H7 (cell line): ENCODE measurements around the gene BOD1. TPM values are rescaled to one million over a fixed set of nuclear protein-coding genes. Genes with fewer than 3 reads are reported as not detected.

Experiments
- DNase-seq: peaks from one replicate; pipeline ENCODE4 v3.0.0; 2012
- H3K27me3 ChIP-seq: 2 replicates; pipeline ENCODE4 v1.6.0; 2011; ENCODE audit warnings: mild to moderate bottlenecking, low read length; ENCODE audit not compliant: control insufficient read depth, insufficient read depth
- H3K36me3 ChIP-seq: replicated peaks from 2 replicates; pipeline ENCODE4 v1.5.1; 2011; ENCODE audit warnings: low read length; ENCODE audit not compliant: control insufficient read depth, insufficient read depth
- H3K4me3 ChIP-seq: 2 replicates; pipeline ENCODE4 v1.5.1; 2011; ENCODE audit warnings: low read depth, mild to moderate bottlenecking, control low read depth, low read length, moderate library complexity; ENCODE audit not compliant: insufficient read depth
- total RNA-seq: library from RNA; depleted of rRNA; stranded (reverse); fragments of >200 nt; shearing (Covaris generic); gene quantifications from 2 replicates; pipeline ENCODE4 v1.2.3, GENCODE V29; 2014

The BOD1 gene
- total RNA-seq, 1 experiment from 2014 or later: 140 TPM

GRCh38 chr5:173645890-173646574, 29.6 kb upstream of the BOD1 start:
- no peak overlapping the region for H3K4me3 ChIP-seq
- no peaks in the 10 kb centered on the region for H3K36me3 ChIP-seq
- no peaks in the 10 kb centered on the region; the same call in 1 of the 2 replicates for H3K27me3 ChIP-seq
- no peak for DNase-seq

- DNase-seq: no peak
- H3K36me3 ChIP-seq: no peaks in the 10 kb centered on the region
Measured at GRCh38 chr5:173645437-173645807, 29.0 kb upstream of the BOD1 start.

GRCh38 chr5:173644673-173645436, 28.4 kb upstream of the BOD1 start:
- no peak for DNase-seq
- Histone ChIP-seq H3K36me3 (no peaks in the 10 kb centered on the region), H3K4me3 (no peak overlapping the region), H3K27me3 (no peaks in the 10 kb centered on the region; the same call in 1 of the 2 replicates)

More at GRCh38 chr5:173645437-173645807, 29.0 kb upstream of the BOD1 start:
- no peaks in the 10 kb centered on the region; the same call in 1 of the 2 replicates for H3K27me3 ChIP-seq
- H3K4me3 ChIP-seq: no peak overlapping the region

GRCh38 chr5:173643964-173644363, 27.5 kb upstream of the BOD1 start:
- H3K36me3 ChIP-seq: no peaks in the 10 kb centered on the region
- H3K4me3 ChIP-seq: no peak overlapping the region
- peak; percentile 91 for DNase-seq
- no peaks in the 10 kb centered on the region; the same call in 1 of the 2 replicates for H3K27me3 ChIP-seq

GRCh38 chr5:173642895-173643481, 26.5 kb upstream of the BOD1 start:
- H3K36me3 ChIP-seq: no peaks in the 10 kb centered on the region
- no peak for DNase-seq

DNA sequence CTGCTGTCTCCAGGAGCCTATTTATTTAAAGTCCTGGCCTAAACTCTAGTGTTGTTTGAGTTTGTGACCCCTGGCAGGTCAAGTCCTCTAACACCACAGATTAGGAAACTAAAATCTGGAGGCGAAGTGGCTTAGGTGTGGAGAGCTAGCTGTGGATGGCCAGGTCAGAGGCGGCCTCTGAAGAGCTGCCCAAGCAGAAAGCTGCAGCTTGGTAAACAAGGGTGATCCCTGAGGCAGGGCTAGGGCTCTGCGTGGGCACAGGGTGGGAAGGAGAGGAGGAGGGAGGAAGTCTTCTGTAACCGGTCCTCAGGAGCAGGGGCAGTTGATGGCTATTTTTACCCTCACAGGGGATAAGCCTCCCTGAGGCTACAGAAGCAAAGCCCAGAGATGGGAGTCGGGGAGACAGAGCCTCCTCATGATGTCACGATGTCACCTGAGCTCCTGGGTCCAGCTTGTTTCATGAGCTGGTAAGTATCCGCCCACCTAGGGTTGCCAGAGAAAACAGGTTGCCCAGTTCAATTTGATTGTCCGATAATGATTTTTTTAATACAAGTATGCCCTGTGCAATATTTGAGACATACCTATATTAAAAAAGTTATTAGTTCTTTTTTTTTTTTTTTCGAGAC, 25.9 kb upstream of the BOD1 start:
- DNase-seq: no peak
- Histone ChIP-seq H3K4me3 (no peak overlapping the region), H3K27me3 (no peaks in the 10 kb centered on the region; the same call in 1 of the 2 replicates), H3K36me3 (no peaks in the 10 kb centered on the region)

More at GRCh38 chr5:173642895-173643481, 26.5 kb upstream of the BOD1 start:
- H3K27me3 ChIP-seq: no peaks in the 10 kb centered on the region; the same call in 1 of the 2 replicates
- no peak overlapping the region for H3K4me3 ChIP-seq

- H3K4me3 ChIP-seq: no peak overlapping the region
- H3K27me3 ChIP-seq: no peaks in the 10 kb centered on the region; the same call in 1 of the 2 replicates
- no peak for DNase-seq
- no peaks in the 10 kb centered on the region for H3K36me3 ChIP-seq
Measured at GRCh38 chr5:173640156-173640804, 23.8 kb upstream of the BOD1 start.

- no peaks in the 10 kb centered on the region for H3K36me3 ChIP-seq
- no peaks in the 10 kb centered on the region for H3K27me3 ChIP-seq
- DNase-seq: no peak
- no peak overlapping the region for H3K4me3 ChIP-seq
Measured at GRCh38 chr5:173638126-173639040, 21.9 kb upstream of the BOD1 start.

DNA sequence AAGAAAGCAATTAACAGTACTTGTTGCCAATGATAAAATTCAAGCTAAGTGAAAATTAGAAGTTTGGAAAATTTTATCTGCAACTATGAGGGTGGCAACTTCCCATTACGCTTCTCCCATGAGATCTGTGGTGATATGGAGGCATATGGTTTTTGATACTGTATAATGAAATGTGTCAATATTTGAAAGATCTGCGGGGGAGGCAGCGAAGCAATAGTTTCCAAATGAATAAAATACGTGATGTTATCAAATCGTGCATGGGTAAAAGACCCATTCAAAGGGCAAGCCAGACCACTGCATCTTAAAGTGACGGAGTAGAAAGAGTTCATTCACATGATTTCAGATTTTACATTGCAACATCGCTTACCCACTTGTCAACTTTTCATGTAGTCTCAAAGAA, 20.9 kb upstream of the BOD1 start:
- no peaks in the 10 kb centered on the region for H3K36me3 ChIP-seq
- DNase-seq: no peak
- H3K4me3 ChIP-seq: no peak overlapping the region
- no peaks in the 10 kb centered on the region for H3K27me3 ChIP-seq

- H3K27me3 ChIP-seq: no peaks in the 10 kb centered on the region
- no peaks in the 10 kb centered on the region for H3K36me3 ChIP-seq
- no peak for DNase-seq
- H3K4me3 ChIP-seq: no peak overlapping the region
Measured at GRCh38 chr5:173634465-173634983, 18.1 kb upstream of the BOD1 start.

DNA sequence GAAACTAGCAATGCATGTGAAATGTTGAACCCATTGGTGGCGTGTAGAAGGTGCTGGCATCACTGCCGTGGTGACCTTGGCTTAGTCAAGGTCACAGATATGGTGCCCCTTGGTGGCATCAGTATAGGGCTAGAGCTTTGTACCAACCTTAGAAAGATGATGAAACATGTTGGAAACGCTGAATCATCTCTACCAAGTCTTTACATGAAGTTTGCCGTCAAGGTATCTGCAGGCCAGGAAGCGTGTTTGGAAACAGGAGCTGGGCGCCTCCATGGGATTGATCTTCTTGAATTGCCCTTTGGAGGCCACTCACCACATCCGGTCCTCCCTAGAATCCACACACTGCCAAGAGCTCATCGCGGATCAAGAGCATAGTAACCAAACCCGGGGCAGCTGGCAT, 16.9 kb upstream of the BOD1 start:
- no peaks in the 10 kb centered on the region for H3K36me3 ChIP-seq
- DNase-seq: no peak
- no peak overlapping the region for H3K4me3 ChIP-seq
- H3K27me3 ChIP-seq: no peaks in the 10 kb centered on the region

GRCh38 chr5:173631478-173631877, 15.0 kb upstream of the BOD1 start:
- Histone ChIP-seq H3K4me3 (no peak overlapping the region), H3K27me3 (no peaks in the 10 kb centered on the region), H3K36me3 (no peaks in the 10 kb centered on the region)
- DNase-seq: no peak

DNA sequence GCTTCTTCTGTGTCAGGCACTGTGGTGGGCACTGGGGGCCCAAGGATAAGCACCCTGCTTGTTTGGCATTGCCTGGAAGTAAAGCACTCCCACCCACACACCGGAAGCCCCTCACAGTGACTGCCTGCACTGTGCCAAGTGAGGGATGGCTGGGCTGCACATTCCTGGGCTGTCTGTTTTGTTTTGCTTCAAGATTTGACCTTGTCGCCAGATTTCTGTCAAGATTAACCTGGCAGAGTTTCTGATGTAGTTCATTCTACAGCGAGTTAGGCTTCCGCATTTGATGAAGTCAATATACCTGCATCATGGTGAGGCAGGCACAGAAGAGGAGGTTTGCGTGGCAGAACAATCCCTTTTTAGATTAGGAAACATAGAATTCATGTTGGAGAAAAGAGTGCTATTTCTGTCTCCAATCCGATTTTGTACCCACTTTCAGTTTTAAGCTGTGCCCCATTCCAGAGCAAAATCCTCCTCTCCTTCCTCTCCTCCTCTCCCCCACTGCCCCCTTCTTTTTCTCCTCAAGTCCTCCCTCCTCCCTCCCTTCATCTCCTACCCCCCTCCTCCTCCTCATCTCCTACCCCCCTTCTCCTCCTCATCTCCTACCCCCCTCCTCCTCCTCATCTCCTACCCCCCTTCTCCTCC, 14.4 kb upstream of the BOD1 start:
- Histone ChIP-seq H3K36me3 (no peaks in the 10 kb centered on the region), H3K4me3 (no peak overlapping the region), H3K27me3 (no peaks in the 10 kb centered on the region)
- no peak for DNase-seq
